ENCODE measurements around the gene C8B.

Gene C8B

DNA sequence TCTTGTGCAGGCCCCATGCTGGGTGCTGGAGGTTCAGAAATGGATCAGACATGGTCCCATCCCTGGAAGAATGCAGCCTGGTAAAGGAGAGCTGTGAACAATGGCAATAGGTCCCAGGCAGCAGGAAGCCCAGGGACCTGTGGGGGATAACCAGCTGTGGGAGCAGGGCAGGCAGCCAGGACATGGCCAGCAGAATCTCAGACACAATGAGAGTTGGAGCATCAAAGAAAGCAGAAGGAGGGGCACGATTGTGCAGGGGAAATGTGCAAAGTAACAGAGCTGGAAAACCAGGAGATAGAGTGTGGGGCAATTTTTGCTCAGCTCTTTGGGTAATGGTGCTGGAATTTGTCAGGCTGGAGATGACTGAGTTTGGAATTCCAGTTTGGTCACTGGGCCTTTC is 44.3 kb downstream of the C8B start:
- no peak overlapping the region for H3K4me3 ChIP-seq (ENCODE audit: control insufficient read depth, low read depth, low read length)
- peak; percentile 38 for DNase-seq (ENCODE audit: low read depth)
- TF ChIP-seq, protein P1, sequence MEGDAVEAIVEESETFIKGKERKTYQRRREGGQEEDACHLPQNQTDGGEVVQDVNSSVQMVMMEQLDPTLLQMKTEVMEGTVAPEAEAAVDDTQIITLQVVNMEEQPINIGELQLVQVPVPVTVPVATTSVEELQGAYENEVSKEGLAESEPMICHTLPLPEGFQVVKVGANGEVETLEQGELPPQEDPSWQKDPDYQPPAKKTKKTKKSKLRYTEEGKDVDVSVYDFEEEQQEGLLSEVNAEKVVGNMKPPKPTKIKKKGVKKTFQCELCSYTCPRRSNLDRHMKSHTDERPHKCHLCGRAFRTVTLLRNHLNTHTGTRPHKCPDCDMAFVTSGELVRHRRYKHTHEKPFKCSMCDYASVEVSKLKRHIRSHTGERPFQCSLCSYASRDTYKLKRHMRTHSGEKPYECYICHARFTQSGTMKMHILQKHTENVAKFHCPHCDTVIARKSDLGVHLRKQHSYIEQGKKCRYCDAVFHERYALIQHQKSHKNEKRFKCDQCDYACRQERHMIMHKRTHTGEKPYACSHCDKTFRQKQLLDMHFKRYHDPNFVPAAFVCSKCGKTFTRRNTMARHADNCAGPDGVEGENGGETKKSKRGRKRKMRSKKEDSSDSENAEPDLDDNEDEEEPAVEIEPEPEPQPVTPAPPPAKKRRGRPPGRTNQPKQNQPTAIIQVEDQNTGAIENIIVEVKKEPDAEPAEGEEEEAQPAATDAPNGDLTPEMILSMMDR (conservative IDR thresholded peaks at IDR 0.05; ENCODE audit: control insufficient read depth, insufficient read depth, low read depth, low read length): no peak

DNA sequence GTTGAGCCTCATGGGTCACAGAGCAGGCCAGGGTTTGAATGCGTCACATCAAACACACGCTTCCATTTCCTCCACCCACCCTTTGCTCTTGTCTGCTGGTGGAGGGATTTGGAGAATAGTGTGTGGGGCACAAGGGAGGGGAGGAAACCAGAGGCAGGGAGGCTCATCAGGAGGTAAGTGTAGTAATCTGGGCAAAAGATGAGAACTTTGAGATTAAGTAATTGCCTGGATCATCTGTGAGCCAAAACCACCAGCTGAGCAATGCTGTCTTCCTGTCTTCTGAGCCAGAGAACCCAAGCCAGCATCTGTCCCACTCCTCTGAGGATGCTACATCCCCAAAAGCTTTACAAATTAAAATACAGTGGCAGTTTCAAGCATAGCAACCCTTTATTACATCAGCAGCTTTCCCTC is 45.2 kb downstream of the C8B start:
- H3K4me3 ChIP-seq (ENCODE audit: control insufficient read depth, low read depth, low read length): no peak overlapping the region
- peak; percentile 92 for DNase-seq (ENCODE audit: low read depth)
- TF ChIP-seq, protein P1 (conservative IDR thresholded peaks at IDR 0.05; ENCODE audit: control insufficient read depth, insufficient read depth, low read depth, low read length): no peak

DNA sequence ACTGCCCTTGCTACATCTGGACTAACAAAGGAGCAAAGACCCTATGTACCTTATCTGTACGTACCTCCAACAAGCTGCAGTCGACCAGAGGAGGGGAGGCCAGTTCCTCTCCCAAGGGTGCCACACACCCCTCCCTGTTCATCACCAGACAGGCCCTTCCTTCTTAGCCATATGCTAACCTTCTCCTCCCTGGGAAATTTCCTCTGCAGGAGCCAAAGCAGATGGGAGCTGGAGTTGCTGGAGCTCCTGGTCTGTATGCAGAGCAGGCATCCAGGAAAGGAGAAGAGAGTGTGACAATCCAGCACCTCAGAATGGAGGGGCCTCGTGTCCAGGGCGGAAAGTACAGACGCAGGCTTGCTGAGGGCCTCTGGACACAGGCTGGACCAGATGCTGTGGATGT is 48.5 kb downstream of the C8B start:
- DNase-seq (ENCODE audit: low read depth): no peak
- TF ChIP-seq, protein P1 (conservative IDR thresholded peaks at IDR 0.05; ENCODE audit: control insufficient read depth, insufficient read depth, low read depth, low read length): no peak
- H3K4me3 ChIP-seq (ENCODE audit: control insufficient read depth, low read depth, low read length): no peak overlapping the region

DNA sequence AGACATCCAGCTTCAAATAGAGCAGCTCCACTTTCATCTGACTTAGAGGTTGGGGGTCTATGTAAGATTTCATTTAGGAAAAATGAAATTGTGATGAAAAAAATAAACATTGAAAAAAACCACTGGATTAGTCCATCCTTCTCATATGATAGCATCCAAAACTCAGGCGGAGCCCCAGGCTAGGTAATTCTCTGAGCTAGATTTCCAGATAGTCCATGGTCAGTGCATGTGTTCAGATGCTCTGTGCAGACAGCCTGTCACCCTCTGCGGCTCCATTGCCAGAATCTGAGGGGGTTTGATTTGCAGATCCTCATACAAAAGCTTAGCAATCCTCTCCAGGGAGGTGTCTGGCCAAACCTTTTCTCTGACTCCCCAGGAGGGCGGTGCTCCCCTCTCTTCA is 49.2 kb downstream of the C8B start:
- TF ChIP-seq, protein P1 (conservative IDR thresholded peaks at IDR 0.05; ENCODE audit: control insufficient read depth, insufficient read depth, low read depth, low read length): no peak
- no peak for DNase-seq (ENCODE audit: low read depth)
- H3K4me3 ChIP-seq (ENCODE audit: control insufficient read depth, low read depth, low read length): no peak overlapping the region

DNA sequence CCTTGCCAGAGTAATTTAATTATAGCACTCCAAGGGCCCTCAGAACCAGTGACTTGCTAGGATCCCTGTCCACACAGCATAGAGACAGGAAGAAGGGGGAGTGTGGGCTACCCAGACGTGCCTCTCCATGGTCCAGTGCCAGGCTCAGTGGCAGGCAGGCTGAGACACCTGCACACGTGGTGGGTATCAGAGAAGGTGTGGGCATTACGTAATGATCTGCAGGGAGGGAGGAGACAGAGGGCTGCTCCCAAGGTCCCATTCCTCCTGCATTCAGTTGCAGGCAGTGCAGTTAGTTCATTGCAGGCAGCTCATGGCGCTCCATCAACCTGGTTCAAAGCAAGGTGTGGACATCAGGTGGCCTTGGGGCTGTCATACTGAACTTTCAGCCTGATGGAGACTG is 49.9 kb downstream of the C8B start:
- no peak overlapping the region for H3K4me3 ChIP-seq (ENCODE audit: control insufficient read depth, low read depth, low read length)
- no peak for DNase-seq (ENCODE audit: low read depth)
- TF ChIP-seq, protein P1 (conservative IDR thresholded peaks at IDR 0.05; ENCODE audit: control insufficient read depth, insufficient read depth, low read depth, low read length): no peak

DNA sequence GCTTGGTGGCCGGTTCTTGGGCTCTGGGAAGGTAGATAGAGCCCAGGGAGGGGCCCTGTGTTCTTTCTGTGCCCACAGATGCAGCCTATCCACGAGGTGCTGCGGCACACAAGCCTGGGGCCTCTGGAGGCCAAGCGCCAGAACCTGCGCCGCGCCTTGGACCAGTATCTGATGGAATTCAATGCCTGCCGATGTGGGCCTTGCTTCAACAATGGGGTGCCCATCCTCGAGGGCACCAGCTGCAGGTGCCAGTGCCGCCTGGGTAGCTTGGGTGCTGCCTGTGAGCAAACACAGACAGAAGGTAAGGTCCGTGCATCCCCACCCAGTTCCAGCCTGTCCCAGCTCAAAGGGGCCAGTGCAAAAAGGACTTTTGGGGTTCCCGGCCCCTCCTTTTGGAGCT is 53.5 kb downstream of the C8B start:
- TF ChIP-seq, protein P1 (conservative IDR thresholded peaks at IDR 0.05; ENCODE audit: control insufficient read depth, insufficient read depth, low read depth, low read length): no peak
- no peak for DNase-seq (ENCODE audit: low read depth)
- H3K4me3 ChIP-seq (ENCODE audit: control insufficient read depth, low read depth, low read length): no peak overlapping the region
